C4-2B (cell line): ENCODE results near the gene DNAJC10.

Experiments used
- CTCF ChIP-seq: fragments of 450-650 bp; conservative IDR thresholded peaks from 2 replicates; pipeline ENCODE4 v1.5.1; 2017; ENCODE audit warnings: mild to moderate bottlenecking
- ZFX ChIP-seq: fragments of 450-650 bp; IDR thresholded peaks from 2 replicates; pipeline ENCODE4 v1.6.1; 2017

- TF ChIP-seq CTCF (no peak), ZFX (no peak)
Observed at GRCh38 chr2:182818501-182818900, 102.4 kb downstream of the DNAJC10 start.
